AG09309 (cell line): ENCODE results near the gene ACP7.

Source experiments
- DNase-seq: peaks from one replicate; pipeline ENCODE4 v3.0.0-alpha.2; 2010; ENCODE audit warnings: low read depth
- H3K4me3 ChIP-seq: 2 replicates; pipeline ENCODE4 v1.5.1; 2011; ENCODE audit warnings: mild to moderate bottlenecking, low read depth, low read length, moderate library complexity; ENCODE audit not compliant: control insufficient read depth
- CTCF ChIP-seq: IDR thresholded peaks from 2 replicates; pipeline ENCODE4 v1.5.1; 2011; ENCODE audit warnings: mild to moderate bottlenecking, low read depth, low read length, inconsistent platforms; ENCODE audit not compliant: insufficient read depth, control insufficient read depth; ENCODE audit errors: missing control alignments

The ACP7 gene

GRCh38 chr19:39125554-39126311 is 41.6 kb downstream of the ACP7 start, which contains the start of gene PAK4:
PAK4 (plus strand) TSS chr19:39125786; CDS start chr19:39169554, 43,768 bp downstream.
- no peak for TF ChIP-seq CTCF
- DNase-seq: peak; percentile 84
- H3K4me3 ChIP-seq: peak within 1 kb of the TSS; percentile 65

GRCh38 chr19:39126312-39127187 is 42.4 kb downstream of the ACP7 start:
- DNase-seq: no peak

GRCh38 chr19:39127812-39128515 is 43.8 kb downstream of the ACP7 start:
- no peak overlapping the region for H3K4me3 ChIP-seq
- no peak for TF ChIP-seq CTCF
- DNase-seq: no peak

More at GRCh38 chr19:39126312-39127187, 42.4 kb downstream of the ACP7 start:
- no peak for TF ChIP-seq CTCF
- H3K4me3 ChIP-seq: peak overlapping the region; percentile 65

GRCh38 chr19:39128516-39129079 is 44.4 kb downstream of the ACP7 start:
- no peak for TF ChIP-seq CTCF
- DNase-seq: no peak
- no peak overlapping the region for H3K4me3 ChIP-seq

- DNase-seq: no peak
- no peak for TF ChIP-seq CTCF
- H3K4me3 ChIP-seq: no peak overlapping the region
These were observed 44.9 kb downstream of the ACP7 start for GRCh38 chr19:39129116-39129515.
